Osteocyte (in vitro differentiated cells): ENCODE measurements around the gene NID1. TPM values are rescaled to one million over a fixed set of nuclear protein-coding genes. Genes with fewer than 3 reads are reported as not detected.

Experiments used
- DNase-seq: peaks from one replicate; pipeline ENCODE4 v3.0.0; 2021; ENCODE audit warnings: mixed read lengths; ENCODE audit not compliant: unreplicated experiment; ENCODE audit errors: extremely low spot score
- H3K27ac Mint-ChIP-seq: one replicate; pipeline ENCODE4 v1.8.0; 2021; ENCODE audit warnings: mild to moderate bottlenecking, mixed read lengths; ENCODE audit not compliant: unreplicated experiment
- H3K27me3 Mint-ChIP-seq: one replicate; pipeline ENCODE4 v1.8.0; 2021; ENCODE audit warnings: mixed read lengths; ENCODE audit not compliant: unreplicated experiment
- H3K36me3 Mint-ChIP-seq: one replicate; pipeline ENCODE4 v1.8.0; 2021; ENCODE audit warnings: mixed read lengths; ENCODE audit not compliant: unreplicated experiment
- H3K4me1 Mint-ChIP-seq: one replicate; pipeline ENCODE4 v1.8.0; 2021; ENCODE audit warnings: mixed read lengths; ENCODE audit not compliant: unreplicated experiment
- H3K4me3 Mint-ChIP-seq: one replicate; pipeline ENCODE4 v1.8.0; 2021; ENCODE audit warnings: mild to moderate bottlenecking, moderate library complexity, mixed read lengths; ENCODE audit not compliant: unreplicated experiment
- H3K9me3 Mint-ChIP-seq: one replicate; pipeline ENCODE4 v1.8.0; 2021; ENCODE audit warnings: mixed read lengths; ENCODE audit not compliant: unreplicated experiment
- CTCF ChIP-seq: fragments of 200-600 bp; sonication (generic); IDR thresholded peaks from 2 replicates; pipeline ENCODE4 v1.5.0; 2021; ENCODE audit warnings: antibody characterized with exemption, mild to moderate bottlenecking, moderate library complexity
- total RNA-seq: library from RNA; stranded (reverse); gene quantifications from 2 replicates; pipeline ENCODE4 v1.2.1, GENCODE V29; 2021

NID1 gene
- total RNA-seq, 1 donor from 2014 or later: 142 TPM

GRCh38 chr1:235997931-235998330 lies 67.0 kb downstream of the NID1 start:
- Mint-ChIP-seq H3K4me3 (no peak overlapping the region), H3K9me3 (no peaks in the 10 kb centered on the region), H3K4me1 (peaks cover 16% of the 10 kb centered on the region), H3K27ac (no peak overlapping the region), H3K36me3 (peaks cover 17% of the 10 kb centered on the region), H3K27me3 (no peaks in the 10 kb centered on the region)
- no peak for DNase-seq
- TF ChIP-seq CTCF: no peak

DNA sequence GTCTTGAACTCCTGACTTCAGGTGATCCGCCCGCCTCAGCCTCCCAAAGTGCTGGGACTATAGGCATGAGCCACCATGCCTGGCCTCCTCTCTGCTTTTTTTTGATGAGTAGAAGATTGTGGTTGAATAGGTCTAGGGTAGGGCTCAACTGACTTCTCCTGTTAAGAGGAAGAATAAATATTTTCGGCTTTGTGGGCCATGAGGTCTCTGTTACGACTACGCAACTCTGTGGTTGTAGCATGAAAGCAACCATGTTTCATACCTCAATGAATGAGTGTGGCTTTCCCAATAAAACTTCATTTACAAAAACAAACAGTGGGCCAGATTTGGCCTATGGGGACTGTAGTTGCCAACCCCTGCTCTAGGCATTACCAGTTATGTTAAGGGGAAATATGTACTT lies 67.8 kb downstream of the NID1 start:
- no peaks in the 10 kb centered on the region for H3K9me3 Mint-ChIP-seq
- DNase-seq: no peak
- no peak for TF ChIP-seq CTCF
- H3K27ac Mint-ChIP-seq: no peak overlapping the region
- H3K4me3 Mint-ChIP-seq: no peak overlapping the region
- no peaks in the 10 kb centered on the region for H3K27me3 Mint-ChIP-seq
- peaks cover 16% of the 10 kb centered on the region for H3K4me1 Mint-ChIP-seq
- peaks cover 19% of the 10 kb centered on the region for H3K36me3 Mint-ChIP-seq

DNA sequence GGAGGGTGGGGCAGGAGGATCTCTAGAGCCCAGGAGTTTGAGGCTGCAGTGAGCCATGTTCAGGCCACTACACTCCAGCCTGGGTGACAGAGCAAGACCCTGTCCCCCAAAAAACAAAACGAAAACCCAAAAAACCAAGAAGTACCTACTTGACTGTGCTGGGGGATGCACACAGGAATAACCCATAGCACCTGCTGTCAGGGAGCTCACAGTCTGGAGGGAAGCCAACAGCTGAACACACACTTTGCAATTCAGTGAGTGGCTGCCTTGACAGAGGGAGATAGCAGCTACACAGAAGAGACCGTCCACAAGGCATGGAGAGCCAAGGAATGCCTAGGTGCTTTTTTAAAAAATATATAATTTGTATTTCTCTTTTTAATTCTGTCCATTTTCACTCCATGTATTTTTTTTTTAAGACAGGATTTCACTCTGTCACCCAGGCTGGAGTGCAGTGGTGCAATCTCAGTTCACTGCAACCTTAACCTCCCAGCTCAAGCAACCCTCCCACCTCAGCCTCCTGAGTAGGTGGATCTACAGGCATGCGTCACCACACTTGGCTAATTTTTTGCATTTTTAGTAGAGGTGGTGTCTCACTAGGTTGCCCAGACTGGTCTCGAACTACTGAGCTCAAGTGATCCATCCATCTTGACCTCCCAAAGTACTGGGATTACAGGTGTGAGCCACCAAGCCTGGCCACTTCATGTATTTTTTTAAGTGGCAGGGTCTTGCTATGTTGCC lies 68.7 kb downstream of the NID1 start:
- TF ChIP-seq CTCF: no peak
- no peak for DNase-seq
- H3K27ac Mint-ChIP-seq: no peak overlapping the region
- H3K9me3 Mint-ChIP-seq: no peaks in the 10 kb centered on the region
- peaks cover 16% of the 10 kb centered on the region for H3K4me1 Mint-ChIP-seq
- H3K36me3 Mint-ChIP-seq: peaks cover 17% of the 10 kb centered on the region
- H3K27me3 Mint-ChIP-seq: no peaks in the 10 kb centered on the region
- no peak overlapping the region for H3K4me3 Mint-ChIP-seq

DNA sequence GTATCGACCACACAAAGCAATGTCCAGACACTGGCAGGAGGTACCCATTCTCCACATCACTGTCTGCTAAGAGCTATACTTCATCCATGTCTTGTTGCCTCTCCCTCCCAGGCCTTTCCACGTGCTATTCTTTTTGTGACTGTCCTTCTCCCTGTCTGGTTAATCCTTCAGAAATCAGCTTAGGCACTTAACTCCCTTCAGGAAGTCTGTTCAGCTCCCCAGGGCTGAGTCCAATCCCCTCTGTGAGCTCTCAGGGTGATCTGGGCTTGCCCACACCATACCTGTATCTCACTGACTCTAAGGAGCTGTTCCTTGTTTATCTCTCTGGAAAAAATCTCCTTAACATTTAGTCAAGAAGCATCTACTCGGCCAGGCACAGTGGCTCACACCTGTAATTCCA lies 69.4 kb downstream of the NID1 start:
- peaks cover 14% of the 10 kb centered on the region for H3K4me1 Mint-ChIP-seq
- H3K4me3 Mint-ChIP-seq: no peak overlapping the region
- peaks cover 19% of the 10 kb centered on the region for H3K36me3 Mint-ChIP-seq
- H3K27ac Mint-ChIP-seq: no peak overlapping the region
- peaks cover 5% of the 10 kb centered on the region for H3K9me3 Mint-ChIP-seq
- no peak for TF ChIP-seq CTCF
- DNase-seq: no peak
- no peaks in the 10 kb centered on the region for H3K27me3 Mint-ChIP-seq

DNA sequence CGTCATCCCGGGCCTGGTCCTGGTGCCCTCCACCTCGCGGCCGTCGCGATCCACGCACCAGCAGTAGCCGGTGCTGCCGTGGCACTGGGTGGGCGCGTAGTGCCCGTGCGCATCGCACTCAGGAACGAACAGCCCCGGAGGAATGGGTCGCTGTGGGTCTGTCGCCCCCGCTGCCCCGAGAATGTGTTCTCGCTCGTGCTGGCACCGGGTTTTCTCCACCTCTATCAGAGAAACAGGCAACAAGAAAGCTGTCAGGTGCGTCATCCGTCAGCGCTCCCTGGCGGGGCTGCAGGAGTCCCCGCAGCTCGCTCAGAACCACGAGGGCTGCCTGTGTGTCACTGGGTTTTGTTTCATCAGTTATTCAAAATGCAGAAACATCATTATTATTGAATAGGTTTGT lies 71.2 kb downstream of the NID1 start:
- Mint-ChIP-seq H3K27ac (no peak overlapping the region), H3K4me1 (peaks cover under 1% of the 10 kb centered on the region), H3K4me3 (no peak overlapping the region), H3K9me3 (peaks cover 18% of the 10 kb centered on the region), H3K36me3 (peaks cover 35% of the 10 kb centered on the region), H3K27me3 (no peaks in the 10 kb centered on the region)
- no peak for TF ChIP-seq CTCF
- no peak for DNase-seq
